Esophagus muscularis mucosa (tissue), 3 donors: Measurements from ENCODE around the gene PPA1.

ENCODE experiments used
- CTCF ChIP-seq, 3 experiments: fragments of 200-600 bp in 2 of 3; fragments of 450-650 bp in 1 of 3; sonication (generic) in 2 of 3; IDR thresholded peaks; one replicate each; pipeline ENCODE4 v1.5.1; 2017 to 2019; ENCODE audit warnings: antibody characterized with exemption in 3 of 3, mild to moderate bottlenecking in 2 of 3, moderate library complexity in 1 of 3
- POLR2A ChIP-seq: fragments of 450-650 bp; IDR thresholded peaks from one replicate; pipeline ENCODE4 v1.6.1; 2017; ENCODE audit warnings: antibody characterized with exemption, moderate library complexity, mild to moderate bottlenecking, low read depth

GRCh38 chr10:70223728-70224127, 9.5 kb downstream of the PPA1 start:
- TF ChIP-seq POLR2A: no peak
- no peak for TF ChIP-seq CTCF (IDR thresholded peaks at IDR 0.05)
